ENCODE measurements around the gene FANCB. TPM values are rescaled to one million over a fixed set of nuclear protein-coding genes. Genes with fewer than 3 reads are reported as not detected.

Gene FANCB
- total and polyA plus RNA-seq, 2 donors (not counting 1 experiment from before 2014, with no cell fraction given), result 3.1 to 3.9 TPM

- H4K20me1 ChIP-seq (ENCODE audit: control insufficient read depth, insufficient read depth, low read length, poor library complexity, severe bottlenecking), result no peaks in the 10 kb centered on the region
Observed at GRCh38 chrX:14837155-14837554, 35.7 kb downstream of the FANCB start.

GRCh38 chrX:14832586-14832985 lies 40.3 kb downstream of the FANCB start:
- Histone ChIP-seq H3K27me3 (replicated peaks in 1 of 4; ENCODE audit: control extremely low read depth in 1 of 4, control insufficient read depth in 3 of 4, insufficient read depth in 4 of 4, low read length in 3 of 4) (no peaks in the 10 kb centered on the region), H2AFZ (ENCODE audit: insufficient read depth, low read depth, low read length, poor library complexity, severe bottlenecking) (no peak overlapping the region), H3K9ac (ENCODE audit: low read length) (no peak overlapping the region), H3K4me3 (ENCODE audit: control extremely low read depth in 1 of 5, extremely low read depth in 1 of 5, insufficient read depth in 1 of 5, low read depth in 2 of 5, low read length in 4 of 5) (no peak overlapping the region), H3K79me2 (ENCODE audit: control insufficient read depth, insufficient read depth, low read length) (no peaks in the 10 kb centered on the region), H3K27ac (ENCODE audit: low read length in 2 of 2) (no peak overlapping the region), H3K36me3 (replicated peaks in 1 of 2; ENCODE audit: control extremely low read depth in 1 of 2, control insufficient read depth in 1 of 2, extremely low read depth in 1 of 2, insufficient read depth in 2 of 2, low read length in 1 of 2) (no peaks in the 10 kb centered on the region), H3K4me1 (ENCODE audit: control insufficient read depth in 2 of 2, insufficient read depth in 2 of 2, low read length in 2 of 2) (no peaks in the 10 kb centered on the region), H4K20me1 (ENCODE audit: control insufficient read depth, insufficient read depth, low read length, poor library complexity, severe bottlenecking) (no peaks in the 10 kb centered on the region), H3K9me3 (ENCODE audit: control extremely low read depth in 1 of 3, control insufficient read depth in 2 of 3, insufficient read depth in 1 of 3, low read length in 2 of 3) (peaks cover 0 to 3% (median 0%) of the 10 kb centered on the region in 3 donors), H3K4me2 (replicated peaks; ENCODE audit: low read depth, low read length, poor library complexity, severe bottlenecking) (no peak overlapping the region)
- no peak for TF ChIP-seq CTCF (IDR thresholded peaks at IDR 0.05)
- no peak for TF ChIP-seq EZH2 (IDR thresholded peaks at IDR 0.05; ENCODE audit: borderline replicate concordance, insufficient read depth, low read depth, low read length, poor library complexity, severe bottlenecking)
- Mint-ChIP-seq H3K9me3 (ENCODE audit: insufficient read depth) (no peaks in the 10 kb centered on the region), H3K4me3 (no peak overlapping the region), H3K27me3 (no peaks in the 10 kb centered on the region), H3K27ac (no peak overlapping the region), H3K4me1 (no peaks in the 10 kb centered on the region)
- DNase-seq, result no peak
- ATAC-seq (ENCODE audit: low read depth), result no peak
- intact Hi-C loops (cut with micrococcal nuclease), result no loop called here
- CTCF ChIA-PET, result no interaction called here
- POLR2A ChIA-PET, result no interaction called here

More at GRCh38 chrX:14837155-14837554, 35.7 kb downstream of the FANCB start:
- ChIA-PET POLR2A (no interaction called here), CTCF (no interaction called here)
- Mint-ChIP-seq H3K4me1 (no peaks in the 10 kb centered on the region), H3K4me3 (no peak overlapping the region), H3K27me3 (no peaks in the 10 kb centered on the region), H3K9me3 (ENCODE audit: insufficient read depth) (no peaks in the 10 kb centered on the region), H3K27ac (no peak overlapping the region)
- TF ChIP-seq CTCF (IDR thresholded peaks at IDR 0.05) (no peak), EZH2 (IDR thresholded peaks at IDR 0.05; ENCODE audit: borderline replicate concordance, insufficient read depth, low read depth, low read length, poor library complexity, severe bottlenecking) (no peak)
- no CpG with 5 or more reads among the region's 2 CpGs for WGBS (ENCODE audit: insufficient coverage)
- H2AFZ ChIP-seq (ENCODE audit: insufficient read depth, low read depth, low read length, poor library complexity, severe bottlenecking), result no peak overlapping the region
- no peak overlapping the region for H3K27ac ChIP-seq (ENCODE audit: low read length in 2 of 2)
- H3K79me2 ChIP-seq (ENCODE audit: control insufficient read depth, insufficient read depth, low read length), result no peaks in the 10 kb centered on the region
- no peak overlapping the region for H3K9ac ChIP-seq (ENCODE audit: low read length)
- no peaks in the 10 kb centered on the region for H3K9me3 ChIP-seq (ENCODE audit: control extremely low read depth in 1 of 3, control insufficient read depth in 2 of 3, insufficient read depth in 1 of 3, low read length in 2 of 3)
- intact Hi-C loops (cut with micrococcal nuclease), result no loop called here
- H3K4me1 ChIP-seq (ENCODE audit: control insufficient read depth in 2 of 2, insufficient read depth in 2 of 2, low read length in 2 of 2), result no peaks in the 10 kb centered on the region
- no peaks in the 10 kb centered on the region for H3K27me3 ChIP-seq (replicated peaks in 1 of 4; ENCODE audit: control extremely low read depth in 1 of 4, control insufficient read depth in 3 of 4, insufficient read depth in 4 of 4, low read length in 3 of 4)
- H3K36me3 ChIP-seq (replicated peaks in 1 of 2; ENCODE audit: control extremely low read depth in 1 of 2, control insufficient read depth in 1 of 2, extremely low read depth in 1 of 2, insufficient read depth in 2 of 2, low read length in 1 of 2), result no peaks in the 10 kb centered on the region
- ATAC-seq (ENCODE audit: low read depth), result no peak
- DNase-seq, result no peak
- H3K4me2 ChIP-seq (replicated peaks; ENCODE audit: low read depth, low read length, poor library complexity, severe bottlenecking), result no peak overlapping the region
- no peak overlapping the region for H3K4me3 ChIP-seq (ENCODE audit: control extremely low read depth in 1 of 5, extremely low read depth in 1 of 5, insufficient read depth in 1 of 5, low read depth in 2 of 5, low read length in 4 of 5)
